Lung (tissue), 12 donors: Measurements from ENCODE around the gene ZNF79. TPM values are rescaled to one million over a fixed set of nuclear protein-coding genes. Genes with fewer than 3 reads are reported as not detected.

ENCODE experiments used
- ATAC-seq: fragments of 200-7000 bp; cut with Tn5 transposase; one replicate; pipeline ENCODE4 v1.9.1; 2020; ENCODE audit warnings: moderate number of reproducible peaks; ENCODE audit not compliant: insufficient read depth, low FRiP score
- DNase-seq, 3 donors: peaks; one replicate each; pipeline ENCODE4 v3.0.0-alpha.2; 2013 to 2017
- H3K27ac ChIP-seq, 2 donors: one replicate each; pipeline ENCODE4 v1.5.1; 2013; ENCODE audit warnings: mild to moderate bottlenecking in 2 of 2, moderate library complexity in 2 of 2, control low read depth in 1 of 2, inconsistent platforms in 1 of 2, low read depth in 1 of 2, low read length in 1 of 2
- H3K27me3 ChIP-seq, 3 donors: one replicate each; pipeline ENCODE4 v1.5.1; 2013; ENCODE audit warnings: low read length in 2 of 3; ENCODE audit not compliant: control insufficient read depth in 3 of 3, insufficient read depth in 3 of 3
- H3K36me3 ChIP-seq, 4 donors: one replicate each; pipeline ENCODE4 v1.5.1; 2013; ENCODE audit warnings: low read length in 4 of 4, mild to moderate bottlenecking in 1 of 4, moderate library complexity in 1 of 4; ENCODE audit not compliant: control insufficient read depth in 4 of 4, insufficient read depth in 4 of 4
- H3K4me1 ChIP-seq, 5 donors: one replicate each; pipeline ENCODE4 v1.5.1; 2013; ENCODE audit warnings: low read length in 5 of 5, mild to moderate bottlenecking in 2 of 5, moderate library complexity in 1 of 5; ENCODE audit not compliant: control insufficient read depth in 5 of 5, insufficient read depth in 5 of 5
- H3K4me3 ChIP-seq: one replicate; pipeline ENCODE4 v1.5.1; 2013; ENCODE audit warnings: mild to moderate bottlenecking, control low read depth, moderate library complexity
- H3K9ac ChIP-seq, 2 donors: one replicate each; pipeline ENCODE4 v1.5.1; 2013; ENCODE audit warnings: low read length in 2 of 2, control low read depth in 1 of 2; ENCODE audit not compliant: insufficient read depth in 1 of 2
- H3K9me3 ChIP-seq, 4 donors: one replicate each; pipeline ENCODE4 v1.5.1; 2013; ENCODE audit warnings: low read length in 3 of 4, mild to moderate bottlenecking in 1 of 4, moderate library complexity in 1 of 4; ENCODE audit not compliant: control insufficient read depth in 4 of 4, insufficient read depth in 3 of 4
- WGBS, 2 donors: extraction: QIAGEN DNeasy Blood & Tissue Kit; methylation state at CpG; one replicate each; pipeline ENCODE4 v1.1.7; 2013; 5-methylcytosine and 5-hydroxymethylcytosine counted together
- polyA plus RNA-seq, 2 donors: library from polyadenylated mRNA; stranded (reverse); fragments of 200-250 nt; gene quantifications; one replicate each; pipeline ENCODE4 v1.2.1, GENCODE V29; 2013
- total RNA-seq, 2 donors: library from RNA; depleted of rRNA in 1 of 2; stranded (reverse); fragments of >200 nt in 1 of 2; gene quantifications; one replicate each; pipeline ENCODE4 v1.2.1, GENCODE V29; 2014 to 2021
- TF ChIP-seq, protein P1 (sequence below): IDR thresholded peaks from 2 replicates; pipeline ENCODE4 v1.5.1; 2012; ENCODE audit warnings: mild to moderate bottlenecking; ENCODE audit errors: control extremely low read depth, extremely low read depth
- donor health status: control.
- donor health status: control.
- donor health status: Bipolar disorder and iron deficiency.
- donor health status: healthy.
- donor health status: DM: yes; HTN: yes; CAD: no.

Gene ZNF79
- total and polyA plus RNA-seq, 4 donors: 3.1 to 9.3 (median 5.9) TPM

DNA sequence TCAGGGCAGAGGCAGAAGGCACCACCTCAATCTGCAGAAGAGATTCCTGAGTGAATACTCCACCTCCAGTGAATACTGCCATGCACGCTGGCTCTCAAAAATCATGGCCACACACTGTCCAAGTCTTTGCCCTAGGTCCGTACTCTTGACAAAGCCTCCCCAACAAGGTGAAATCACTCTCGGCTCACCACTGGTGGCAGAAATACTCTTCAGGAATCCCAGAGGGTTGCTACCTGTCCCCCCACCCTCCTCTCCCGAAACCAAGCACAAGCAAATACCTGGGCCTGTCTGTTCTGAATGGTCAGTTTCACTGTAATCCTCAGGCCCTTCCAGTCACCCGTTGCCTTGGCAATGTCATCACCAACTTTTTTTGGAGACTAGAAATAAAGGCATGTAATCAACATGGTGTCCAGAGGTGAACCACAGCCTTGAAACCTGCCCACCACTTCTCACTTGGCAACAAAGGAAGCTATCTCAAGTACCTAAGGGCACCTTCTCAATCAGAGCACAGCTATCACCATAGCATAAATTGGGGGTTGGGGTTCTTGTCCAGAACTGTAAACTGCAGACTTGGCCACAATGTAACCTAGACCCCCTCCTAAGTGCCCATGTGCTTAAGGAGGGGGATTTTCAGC, 25.3 kb downstream of the ZNF79 start:
- Histone ChIP-seq H3K9ac (peak overlapping the region; percentile 81 to 99), H3K27ac (peak overlapping the region; percentile 80 to 93), H3K4me1 (peaks cover 0 to 27% (median 18%) of the 10 kb centered on the region in 5 donors), H3K4me3 (peak overlapping the region; percentile 97), H3K36me3 (peaks cover 16 to 54% (median 45%) of the 10 kb centered on the region in 4 donors), H3K27me3 (no peaks in the 10 kb centered on the region), H3K9me3 (peaks cover 0 to 4% (median 0%) of the 10 kb centered on the region in 4 donors)
- WGBS, 2 donors: 49 to 70% methylated on average over 5 of the region's 5 CpGs
- DNase-seq (no peak), ATAC-seq (no peak)
- TF ChIP-seq, protein P1, sequence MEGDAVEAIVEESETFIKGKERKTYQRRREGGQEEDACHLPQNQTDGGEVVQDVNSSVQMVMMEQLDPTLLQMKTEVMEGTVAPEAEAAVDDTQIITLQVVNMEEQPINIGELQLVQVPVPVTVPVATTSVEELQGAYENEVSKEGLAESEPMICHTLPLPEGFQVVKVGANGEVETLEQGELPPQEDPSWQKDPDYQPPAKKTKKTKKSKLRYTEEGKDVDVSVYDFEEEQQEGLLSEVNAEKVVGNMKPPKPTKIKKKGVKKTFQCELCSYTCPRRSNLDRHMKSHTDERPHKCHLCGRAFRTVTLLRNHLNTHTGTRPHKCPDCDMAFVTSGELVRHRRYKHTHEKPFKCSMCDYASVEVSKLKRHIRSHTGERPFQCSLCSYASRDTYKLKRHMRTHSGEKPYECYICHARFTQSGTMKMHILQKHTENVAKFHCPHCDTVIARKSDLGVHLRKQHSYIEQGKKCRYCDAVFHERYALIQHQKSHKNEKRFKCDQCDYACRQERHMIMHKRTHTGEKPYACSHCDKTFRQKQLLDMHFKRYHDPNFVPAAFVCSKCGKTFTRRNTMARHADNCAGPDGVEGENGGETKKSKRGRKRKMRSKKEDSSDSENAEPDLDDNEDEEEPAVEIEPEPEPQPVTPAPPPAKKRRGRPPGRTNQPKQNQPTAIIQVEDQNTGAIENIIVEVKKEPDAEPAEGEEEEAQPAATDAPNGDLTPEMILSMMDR: no peak

DNA sequence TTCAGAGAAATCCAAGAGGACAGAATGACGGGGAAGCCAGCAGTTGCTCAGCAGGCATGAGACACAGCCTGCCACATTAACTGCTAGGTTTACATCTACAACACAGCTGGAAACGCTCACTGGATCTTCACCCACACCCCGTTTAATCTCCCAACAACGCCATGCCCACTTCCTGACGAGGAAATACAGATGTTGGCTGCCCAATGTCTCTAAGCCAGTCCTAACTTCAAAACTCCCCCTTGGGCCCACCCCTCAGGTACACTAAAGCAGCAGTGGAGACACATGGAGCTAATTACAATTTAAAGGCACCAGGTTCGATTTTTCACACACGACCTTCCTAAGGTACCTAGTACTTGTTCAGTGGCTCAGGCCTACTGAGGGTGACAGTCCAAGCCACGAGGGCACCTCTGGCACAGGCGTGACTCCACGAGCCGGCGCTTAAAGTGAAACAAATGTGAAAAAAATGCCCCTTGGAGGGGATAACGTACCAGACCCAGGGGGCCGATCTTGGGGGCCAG, 26.1 kb downstream of the ZNF79 start:
- peak overlapping the region; percentile 80 to 93 for H3K27ac ChIP-seq
- peaks cover 16 to 48% (median 40%) of the 10 kb centered on the region in 4 donors for H3K36me3 ChIP-seq
- H3K27me3 ChIP-seq: no peaks in the 10 kb centered on the region
- H3K9ac ChIP-seq: peak overlapping the region; percentile 81 to 99
- H3K9me3 ChIP-seq: peaks cover 0 to 2% (median 0%) of the 10 kb centered on the region in 4 donors
- WGBS, 2 donors: 2% methylated on average over 14 of the region's 14 CpGs
- DNase-seq: peak; percentile 68 to 81 (median 70)
- ATAC-seq: no peak
- peak overlapping the region; percentile 97 for H3K4me3 ChIP-seq
- peaks cover 0 to 27% (median 18%) of the 10 kb centered on the region in 5 donors for H3K4me1 ChIP-seq
- TF ChIP-seq, protein P1: no peak

DNA sequence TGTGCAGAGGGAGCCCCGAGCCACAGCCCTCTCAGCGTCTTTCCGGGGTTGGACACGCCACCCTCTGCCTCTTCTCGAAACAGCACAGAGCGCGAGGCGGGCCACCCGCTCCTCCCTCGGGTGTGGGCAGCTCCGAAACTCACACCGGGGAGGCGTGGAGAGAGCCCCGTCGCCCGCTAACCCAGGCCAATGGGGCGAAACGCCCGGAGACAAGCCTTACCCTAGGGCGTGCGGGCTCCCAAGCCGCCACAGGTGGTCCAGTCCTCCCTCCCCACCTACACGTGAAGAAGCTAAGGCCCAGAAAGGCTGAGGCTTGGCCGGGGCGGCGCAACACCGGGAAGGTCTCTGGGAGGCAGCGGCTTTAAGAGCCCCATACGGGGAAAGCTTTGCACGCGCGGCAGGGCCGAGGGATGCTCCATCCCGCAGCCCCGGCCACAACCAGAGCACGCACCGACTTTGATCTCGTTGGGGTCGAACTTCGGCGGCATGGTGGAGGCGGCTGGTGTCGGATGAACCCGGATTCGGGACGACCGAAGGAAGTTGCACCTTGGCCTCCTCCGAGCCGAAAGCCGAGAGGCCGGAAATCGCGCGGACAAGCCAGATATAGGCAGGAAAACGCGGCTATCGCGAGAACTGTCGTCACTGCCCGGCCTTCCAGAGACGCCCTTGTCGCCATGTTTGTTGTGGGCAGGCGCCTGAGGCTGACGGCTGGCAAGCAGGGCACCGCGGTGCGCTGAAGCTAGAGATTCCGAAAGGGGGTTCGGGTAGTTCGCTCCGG, 26.8 kb downstream of the ZNF79 start, which contains the start of the genes LRSAM1 and RPL12:
LRSAM1 (plus strand) TSS at position 681 of the 778 bp plus-strand sequence. CDS start 3,018 bp downstream, outside the sequence.
RPL12 (minus strand) TSS at position 577 of the 778 bp plus-strand sequence; CDS start at position 488, 89 bp downstream.
- TF ChIP-seq, protein P1: no peak
- Histone ChIP-seq H3K36me3 (peaks cover 13 to 46% (median 36%) of the 10 kb centered on the region in 4 donors), H3K27me3 (no peaks in the 10 kb centered on the region), H3K27ac (peak within 1 kb of the TSS; percentile 88 to 93), H3K9ac (peak within 1 kb of the TSS; percentile 83 to 99), H3K4me1 (peaks cover 0 to 27% (median 18%) of the 10 kb centered on the region in 5 donors), H3K4me3 (peak within 1 kb of the TSS; percentile 97), H3K9me3 (peaks cover 0 to 2% (median 0%) of the 10 kb centered on the region in 4 donors)
- 1 to 3% methylated on average over 71 of the region's 71 CpGs for WGBS, 2 donors
- ATAC-seq (peak; percentile 79), DNase-seq (peak; percentile 98)
